IPS-18a (cell line): ENCODE data around the gene OXTR.

ENCODE experiments used
- H3K27ac ChIP-seq: one replicate; pipeline ENCODE4 v1.5.1; 2013; ENCODE audit warnings: low read length
- H3K27me3 ChIP-seq: one replicate; pipeline ENCODE4 v1.6.1; 2013; ENCODE audit warnings: mild to moderate bottlenecking, low read length; ENCODE audit not compliant: control insufficient read depth, insufficient read depth
- H3K36me3 ChIP-seq: one replicate; pipeline ENCODE4 v1.6.1; 2013; ENCODE audit warnings: low read depth, low read length; ENCODE audit not compliant: control insufficient read depth
- H3K4me1 ChIP-seq: one replicate; pipeline ENCODE4 v1.6.1; 2013; ENCODE audit warnings: low read depth, low read length; ENCODE audit not compliant: control insufficient read depth
- H3K4me3 ChIP-seq: one replicate; pipeline ENCODE4 v1.5.1; 2013; ENCODE audit warnings: low read length
- H3K9ac ChIP-seq: one replicate; pipeline ENCODE4 v1.6.1; 2013; ENCODE audit warnings: mild to moderate bottlenecking, low read length, moderate library complexity
- H3K9me3 ChIP-seq: one replicate; pipeline ENCODE4 v1.6.1; 2013; ENCODE audit warnings: low read depth, low read length; ENCODE audit not compliant: control insufficient read depth

Gene OXTR

DNA sequence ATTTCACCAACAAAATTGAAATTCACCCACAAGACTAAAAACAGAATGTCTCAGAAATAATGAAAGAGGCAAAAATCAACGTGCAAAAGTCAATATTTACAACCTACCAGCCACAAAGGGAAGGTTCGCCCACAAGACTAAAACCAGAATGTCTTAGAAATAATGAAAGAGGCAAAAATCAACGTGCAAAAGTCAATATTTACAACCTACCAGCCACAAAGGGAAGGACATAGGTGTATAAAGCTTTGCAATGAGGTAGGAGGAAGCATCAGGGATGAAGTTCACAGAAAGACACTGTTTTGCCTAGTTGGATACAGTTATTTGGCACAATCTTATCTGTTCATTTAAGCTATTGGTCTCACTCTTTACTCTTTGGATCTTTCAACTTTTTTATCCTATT lies 14.3 kb downstream of the OXTR start:
- H3K4me3 ChIP-seq: no peak overlapping the region
- no peaks in the 10 kb centered on the region for H3K27me3 ChIP-seq
- H3K9me3 ChIP-seq: no peaks in the 10 kb centered on the region
- H3K4me1 ChIP-seq: no peaks in the 10 kb centered on the region
- no peak overlapping the region for H3K27ac ChIP-seq
- no peaks in the 10 kb centered on the region for H3K36me3 ChIP-seq
- no peak overlapping the region for H3K9ac ChIP-seq

DNA sequence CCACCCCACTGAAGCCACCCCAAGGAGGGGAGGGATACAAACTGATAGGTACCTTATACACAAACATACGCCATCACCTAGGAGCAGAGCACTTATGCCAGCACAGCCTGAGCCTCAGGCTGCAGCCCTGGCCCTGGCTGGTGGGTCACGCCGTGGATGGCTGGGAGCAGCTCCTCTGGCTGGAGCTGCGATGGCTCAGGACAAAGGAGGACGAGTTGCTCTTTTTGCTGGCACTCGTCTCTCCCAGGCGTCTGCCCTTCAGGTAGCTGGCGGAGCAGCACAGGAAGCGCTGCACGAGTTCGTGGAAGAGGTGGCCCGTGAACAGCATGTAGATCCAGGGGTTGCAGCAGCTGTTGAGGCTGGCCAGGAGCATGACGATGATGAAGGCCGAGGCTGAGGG lies 16.6 kb downstream of the OXTR start:
- no peak overlapping the region for H3K9ac ChIP-seq
- no peak overlapping the region for H3K27ac ChIP-seq
- H3K27me3 ChIP-seq: no peaks in the 10 kb centered on the region
- H3K36me3 ChIP-seq: no peaks in the 10 kb centered on the region
- H3K9me3 ChIP-seq: no peaks in the 10 kb centered on the region
- no peaks in the 10 kb centered on the region for H3K4me1 ChIP-seq
- H3K4me3 ChIP-seq: no peak overlapping the region

DNA sequence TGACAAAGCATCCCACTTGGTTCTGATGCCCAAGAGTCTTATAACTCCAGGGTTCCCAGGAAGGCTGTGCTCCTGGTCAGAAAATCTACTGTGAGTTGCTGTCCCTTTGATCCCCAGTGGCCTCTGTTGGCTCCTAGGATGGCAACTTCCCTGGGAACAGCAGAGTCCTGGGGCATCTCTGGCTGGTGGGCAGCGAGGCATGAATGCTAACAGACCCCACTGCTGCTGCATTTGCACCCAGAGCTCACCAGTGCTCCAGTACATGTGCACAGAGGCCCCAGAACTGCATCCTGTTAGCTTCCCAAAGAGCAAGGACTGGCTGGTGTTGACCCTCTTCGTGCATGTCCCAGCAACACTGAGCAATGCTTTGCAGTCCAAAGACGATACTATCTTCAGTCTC lies 20.1 kb downstream of the OXTR start:
- H3K36me3 ChIP-seq: no peaks in the 10 kb centered on the region
- no peaks in the 10 kb centered on the region for H3K4me1 ChIP-seq
- no peaks in the 10 kb centered on the region for H3K9me3 ChIP-seq
- H3K4me3 ChIP-seq: no peak overlapping the region
- no peak overlapping the region for H3K27ac ChIP-seq
- no peak overlapping the region for H3K9ac ChIP-seq
- H3K27me3 ChIP-seq: no peaks in the 10 kb centered on the region

DNA sequence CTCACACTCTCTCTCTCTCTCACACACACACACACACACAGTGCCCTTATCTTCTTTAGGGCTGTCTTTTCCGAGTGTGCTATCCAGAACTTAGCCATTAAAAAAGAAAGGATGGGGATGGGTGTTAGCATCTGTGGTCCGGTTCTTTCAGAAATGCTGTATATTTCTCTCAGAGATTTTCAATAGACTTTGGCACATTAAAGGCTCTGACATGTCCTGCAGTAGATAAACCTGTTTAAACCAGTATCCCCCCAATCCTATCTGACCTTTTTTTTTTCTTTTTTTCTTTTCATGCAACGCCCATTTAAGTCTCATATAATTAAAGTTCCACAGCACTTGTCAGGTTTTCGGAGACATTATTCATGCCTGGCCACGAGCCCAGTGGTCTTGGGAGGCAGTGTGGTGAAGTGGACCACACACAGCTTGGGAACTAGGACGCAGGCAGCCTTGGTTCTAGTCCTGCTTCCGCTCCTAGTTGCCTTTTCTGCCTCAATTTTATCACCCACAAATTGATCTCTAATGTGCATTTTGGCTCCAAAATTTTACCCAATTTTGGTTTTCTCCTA lies 22.6 kb downstream of the OXTR start:
- no peaks in the 10 kb centered on the region for H3K9me3 ChIP-seq
- H3K36me3 ChIP-seq: no peaks in the 10 kb centered on the region
- peaks cover 18% of the 10 kb centered on the region for H3K4me1 ChIP-seq
- no peaks in the 10 kb centered on the region for H3K27me3 ChIP-seq
- no peak overlapping the region for H3K4me3 ChIP-seq
- no peak overlapping the region for H3K27ac ChIP-seq
- H3K9ac ChIP-seq: no peak overlapping the region

DNA sequence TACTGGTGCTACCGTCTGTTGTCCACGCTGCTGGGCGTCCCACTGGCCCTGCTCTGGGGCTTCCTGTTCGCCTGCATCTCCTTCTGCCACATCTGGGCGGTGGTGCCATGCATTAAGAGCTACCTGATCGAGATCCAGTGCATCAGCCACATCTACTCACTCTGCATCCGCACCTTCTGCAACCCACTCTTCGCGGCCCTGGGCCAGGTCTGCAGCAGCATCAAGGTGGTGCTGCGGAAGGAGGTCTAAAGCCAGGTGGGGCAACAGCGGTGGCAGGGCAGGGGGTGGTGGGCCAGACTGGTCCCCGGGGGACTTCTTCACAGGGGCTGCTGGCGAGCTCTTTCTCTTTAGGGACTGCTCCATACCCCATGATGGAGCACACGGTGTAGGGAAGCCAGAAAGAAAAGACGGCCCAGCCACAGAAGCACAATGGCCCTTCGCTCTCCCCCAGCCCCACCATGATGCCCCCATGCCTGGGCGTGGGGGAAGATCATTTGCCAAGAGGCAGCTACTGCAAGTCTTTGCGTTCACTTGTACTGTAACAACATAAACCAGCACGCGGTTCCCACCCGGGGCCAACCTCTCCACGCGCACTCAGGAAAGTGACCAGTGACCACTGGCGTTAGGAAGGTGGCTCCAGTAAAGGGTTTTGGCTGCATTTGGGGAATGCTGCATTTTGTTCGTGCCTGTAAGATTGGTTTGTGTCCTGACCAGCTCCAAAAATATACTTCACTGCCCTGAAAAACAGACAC lies 23.6 kb downstream of the OXTR start:
- Histone ChIP-seq H3K36me3 (no peaks in the 10 kb centered on the region), H3K27me3 (no peaks in the 10 kb centered on the region), H3K9me3 (no peaks in the 10 kb centered on the region), H3K27ac (no peak overlapping the region), H3K4me1 (peaks cover 27% of the 10 kb centered on the region), H3K9ac (no peak overlapping the region), H3K4me3 (no peak overlapping the region)

DNA sequence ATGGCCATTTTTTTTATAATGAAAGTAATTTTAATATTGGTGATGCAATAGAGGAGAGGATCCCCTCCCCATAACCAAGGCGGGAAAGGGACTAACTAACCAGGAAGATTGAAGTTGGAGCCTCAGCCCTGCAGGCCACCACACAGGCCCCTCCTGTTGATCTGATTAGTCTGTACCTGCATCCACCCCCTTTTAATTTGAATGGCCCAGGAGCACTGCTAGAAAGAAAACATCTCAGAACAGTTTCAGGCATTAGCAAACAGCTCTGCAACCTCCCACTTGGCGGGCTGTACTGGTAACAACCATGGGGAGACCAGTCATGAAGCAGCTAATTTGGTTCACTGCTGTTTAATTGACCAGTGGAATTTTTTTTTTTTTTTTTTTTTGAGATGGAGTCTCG lies 25.5 kb downstream of the OXTR start:
- Histone ChIP-seq H3K4me1 (peaks cover 28% of the 10 kb centered on the region), H3K27me3 (no peaks in the 10 kb centered on the region), H3K36me3 (no peaks in the 10 kb centered on the region), H3K4me3 (no peak overlapping the region), H3K9ac (no peak overlapping the region), H3K27ac (no peak overlapping the region), H3K9me3 (no peaks in the 10 kb centered on the region)

DNA sequence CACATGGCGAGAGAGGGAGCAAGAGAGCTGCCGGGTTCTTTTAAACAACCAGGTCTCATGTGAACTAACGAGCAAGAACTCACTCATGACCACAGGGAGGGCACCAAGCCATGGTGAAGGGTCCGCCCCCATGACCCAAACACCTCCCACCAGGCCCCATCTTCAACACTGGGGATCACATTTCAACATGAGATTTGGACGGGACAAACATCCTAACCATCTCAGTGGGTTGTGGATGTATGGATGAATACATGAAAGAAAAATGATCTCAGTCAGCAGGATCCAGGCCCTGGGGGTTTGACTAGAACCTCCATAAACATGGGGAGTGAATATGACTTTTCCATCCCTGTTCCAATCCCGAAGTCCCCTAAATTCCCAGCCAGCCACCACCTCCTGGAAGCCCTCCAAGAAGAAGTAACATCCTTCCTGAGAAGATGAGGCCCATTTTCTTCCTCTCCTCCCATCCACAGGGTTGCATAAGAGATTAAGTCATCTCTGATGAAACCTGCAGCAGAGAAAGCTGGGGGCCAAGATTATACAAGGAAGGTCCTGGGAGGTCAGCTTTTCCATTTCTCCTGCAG lies 26.3 kb downstream of the OXTR start:
- no peaks in the 10 kb centered on the region for H3K27me3 ChIP-seq
- H3K36me3 ChIP-seq: no peaks in the 10 kb centered on the region
- peaks cover 28% of the 10 kb centered on the region for H3K4me1 ChIP-seq
- H3K9me3 ChIP-seq: no peaks in the 10 kb centered on the region
- no peak overlapping the region for H3K27ac ChIP-seq
- H3K9ac ChIP-seq: no peak overlapping the region
- no peak overlapping the region for H3K4me3 ChIP-seq

DNA sequence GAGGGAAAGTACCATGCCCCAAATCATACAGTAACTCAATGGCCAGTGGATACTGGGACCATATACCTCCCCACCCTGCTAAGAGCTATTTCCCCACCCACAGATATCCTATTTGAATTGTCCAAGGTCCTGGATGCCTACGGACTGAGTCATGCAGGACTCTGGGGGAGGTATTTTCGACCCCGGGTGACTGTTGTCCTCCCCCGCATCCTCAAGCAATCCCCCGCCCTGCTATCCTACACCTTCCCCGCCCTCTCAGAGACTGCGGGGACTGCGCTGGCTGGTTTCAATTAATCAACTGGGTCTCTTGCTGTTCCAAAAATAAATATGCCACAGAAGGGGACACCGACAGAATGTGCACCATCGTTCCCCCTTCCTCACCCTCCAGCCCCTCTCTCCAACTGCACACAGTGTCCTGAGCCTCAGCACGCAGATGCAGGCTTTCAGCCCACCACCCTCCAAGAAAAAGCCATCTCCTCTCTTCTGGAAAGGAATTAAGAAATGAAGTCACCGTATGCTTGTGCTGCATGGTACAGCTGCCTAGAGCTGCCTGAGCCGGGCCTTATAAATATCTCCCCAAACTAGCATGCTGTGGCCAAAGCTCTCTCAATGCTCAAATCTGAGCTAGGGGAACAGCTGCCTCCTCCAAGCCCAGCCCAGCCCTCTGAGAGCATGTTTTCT lies 27.7 kb downstream of the OXTR start:
- peak overlapping the region; percentile 21 for H3K9ac ChIP-seq
- peaks cover 28% of the 10 kb centered on the region for H3K4me1 ChIP-seq

DNA sequence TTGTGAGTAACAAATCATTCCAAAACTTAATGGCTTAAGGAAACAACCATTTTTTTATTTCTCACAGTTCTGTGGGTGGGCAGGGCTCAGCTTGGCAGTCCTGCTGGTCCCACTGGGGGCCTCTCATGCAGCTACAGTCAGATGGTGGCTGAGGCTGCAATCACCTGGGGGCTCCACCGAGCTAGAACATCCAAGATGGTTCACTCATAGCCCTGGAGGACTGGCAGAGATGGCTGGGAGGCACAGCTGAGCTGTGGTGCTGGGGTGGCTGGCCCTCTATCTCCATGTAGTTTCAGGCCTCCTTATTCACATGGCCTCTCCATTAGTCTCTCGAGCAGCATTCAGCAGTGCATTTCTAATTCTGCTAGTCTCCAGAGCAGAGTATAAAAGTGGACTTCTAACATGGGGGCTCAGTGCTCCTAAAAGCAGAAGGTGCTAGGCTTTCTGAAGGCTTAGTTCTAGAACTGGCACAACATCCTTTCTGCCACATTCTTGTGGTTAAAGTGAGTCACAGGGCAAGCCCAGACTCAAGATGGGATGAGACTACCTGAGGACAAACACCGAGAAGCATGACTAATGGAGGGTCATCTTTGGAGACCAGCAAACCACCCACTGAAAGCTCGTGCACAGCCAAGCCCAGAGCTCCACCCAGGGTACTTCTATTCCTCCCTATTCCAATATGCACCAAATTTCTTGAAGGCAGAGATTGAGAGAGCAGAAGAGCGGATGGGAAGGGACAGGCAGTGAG lies 29.5 kb downstream of the OXTR start:
- Histone ChIP-seq H3K36me3 (no peaks in the 10 kb centered on the region), H3K27me3 (no peaks in the 10 kb centered on the region), H3K9ac (no peak overlapping the region), H3K27ac (no peak overlapping the region), H3K9me3 (no peaks in the 10 kb centered on the region), H3K4me1 (peaks cover 28% of the 10 kb centered on the region), H3K4me3 (no peak overlapping the region)

More for the DNA sequence above, 27.7 kb downstream of the OXTR start:
- Histone ChIP-seq H3K27ac (peak overlapping the region; percentile 9), H3K36me3 (no peaks in the 10 kb centered on the region), H3K27me3 (no peaks in the 10 kb centered on the region), H3K9me3 (no peaks in the 10 kb centered on the region), H3K4me3 (peak overlapping the region; percentile 47)

DNA sequence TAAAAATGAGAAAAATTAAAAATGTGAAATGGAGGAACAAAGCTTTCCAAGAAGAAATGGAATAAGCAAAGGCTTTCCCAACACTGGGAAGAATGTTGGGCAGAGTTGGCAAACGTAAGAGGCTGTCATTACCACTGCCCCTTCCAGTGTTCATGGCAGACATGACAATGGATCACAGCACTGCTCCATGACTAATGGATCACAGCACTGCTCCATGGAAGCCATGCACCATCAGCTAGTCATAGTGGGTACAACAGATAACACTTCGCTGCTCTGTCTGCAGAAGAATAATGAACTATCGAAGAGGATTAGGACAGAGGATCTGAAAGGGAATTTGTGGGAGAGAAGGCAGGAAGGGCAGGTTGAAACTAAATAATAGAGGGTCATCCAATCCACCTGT lies 30.8 kb downstream of the OXTR start:
- Histone ChIP-seq H3K36me3 (no peaks in the 10 kb centered on the region), H3K9me3 (no peaks in the 10 kb centered on the region), H3K4me1 (peaks cover 28% of the 10 kb centered on the region), H3K4me3 (no peak overlapping the region), H3K9ac (no peak overlapping the region), H3K27me3 (no peaks in the 10 kb centered on the region), H3K27ac (no peak overlapping the region)

DNA sequence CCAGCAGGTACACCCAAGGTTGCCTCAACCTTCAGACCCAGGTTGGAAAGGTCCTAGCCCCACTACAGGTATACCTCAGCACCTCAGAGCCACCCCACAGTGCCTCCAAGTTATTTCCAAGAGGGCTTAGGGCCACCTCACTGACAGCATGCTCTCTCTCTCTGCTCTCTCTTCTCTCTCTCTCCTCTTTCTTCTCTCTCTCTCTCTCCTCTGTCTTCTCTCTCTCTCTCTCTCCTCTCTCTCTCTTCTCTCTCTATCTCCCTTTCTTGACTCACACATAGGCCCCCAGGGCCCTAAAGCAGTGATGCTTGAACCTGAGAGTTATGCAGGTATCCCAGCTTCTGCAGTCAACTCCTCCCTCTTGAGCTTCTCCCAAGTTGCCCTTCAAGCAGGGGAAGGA lies 31.6 kb downstream of the OXTR start:
- Histone ChIP-seq H3K9me3 (no peaks in the 10 kb centered on the region), H3K36me3 (no peaks in the 10 kb centered on the region), H3K9ac (no peak overlapping the region), H3K27ac (no peak overlapping the region), H3K4me1 (peaks cover 20% of the 10 kb centered on the region), H3K27me3 (no peaks in the 10 kb centered on the region), H3K4me3 (no peak overlapping the region)
